ENCODE measurements around the gene C16orf82. TPM values are rescaled to one million over a fixed set of nuclear protein-coding genes. Genes with fewer than 3 reads are reported as not detected.

Gene C16orf82
- total and polyA plus RNA-seq, 9 of the 15 experiments (the other 6 are each of a cell fraction or from before 2014, with no cell fraction given) = not detected

- TF ChIP-seq E2F8 (IDR thresholded peaks at IDR 0.05; ENCODE audit: low read depth, partially characterized antibody) (no peak), ZNF589 (CRISPR knock-in tag; IDR thresholded peaks at IDR 0.05; ENCODE audit: low read depth) (no peak), MED1 (CRISPR knock-in tag; IDR thresholded peaks at IDR 0.05; ENCODE audit: borderline replicate concordance) (no peak)
These were observed 42.3 kb downstream of the C16orf82 start (continued) for GRCh38 chr16:27108826-27109665.

- WGBS (ENCODE audit: insufficient coverage, low coverage, missing lambda C conversion rate) = 18% methylated on average over 30 of the region's 61 CpGs
- no peaks in the 10 kb centered on the region for H4K20me1 ChIP-seq (replicated peaks; ENCODE audit: control insufficient read depth, insufficient read depth, low read length)
- in situ Hi-C loops (cut with MboI) = no loop called here
- no peaks in the 10 kb centered on the region; a peak in 2 of 5 replicates for H3K27me3 ChIP-seq (ENCODE audit: control insufficient read depth in 2 of 2, insufficient read depth in 2 of 2, low read length in 2 of 2)
- peak overlapping the region in 1 of 2 experiments; percentile 85; a peak in 2 of 4 replicates for H3K9ac ChIP-seq (ENCODE audit: insufficient read depth in 1 of 2, low read depth in 2 of 2, low read length in 2 of 2)
- intact Hi-C loops (cut with micrococcal nuclease) = loop anchor here (5.0 kb wide), 1 partner anchor 148 kb away; no protein-coding TSS in a partner anchor
- H3K4me2 ChIP-seq (ENCODE audit: insufficient read depth, low read length) = peak overlapping the region; percentile 73
- H2AFZ ChIP-seq (ENCODE audit: low read depth, low read length) = peak overlapping the region; percentile 58
- peaks cover 0 to 31% of the 10 kb centered on the region in 2 experiments; a peak in 4 of 5 replicates for H3K4me1 ChIP-seq (replicated peaks in 1 of 2; ENCODE audit: control insufficient read depth in 2 of 2, insufficient read depth in 2 of 2, low read length in 2 of 2)
- no peaks in the 10 kb centered on the region for H3K9me1 ChIP-seq (ENCODE audit: control insufficient read depth, insufficient read depth, low read length)
- CTCF ChIA-PET (ENCODE audit: low intra/inter-chr PET ratio) = interaction anchor here (0.6 to 1.3 kb wide), 6 partner anchors 27 to 1460 kb away, joined by 3 to 6 read pairs (median 3); no protein-coding TSS in a partner anchor
- H3K79me2 ChIP-seq (ENCODE audit: control insufficient read depth, insufficient read depth, low read length) = no peaks in the 10 kb centered on the region
- no peaks in the 10 kb centered on the region for H3K9me3 ChIP-seq (replicated peaks; ENCODE audit: control insufficient read depth, insufficient read depth, low read depth, low read length)
- H3K27ac ChIP-seq (ENCODE audit: extremely low read depth, low read depth, low read length) = no peak overlapping the region
- peak; percentile 83 to 94 (median 89) for DNase-seq (ENCODE audit: extremely low read depth in 1 of 4, low spot score in 3 of 4)
- H3K4me3 ChIP-seq = peak overlapping the region; percentile 28; the same call in 1 of the 2 replicates
- FAIRE-seq = no peak
- no peaks in the 10 kb centered on the region for H3K36me3 ChIP-seq (ENCODE audit: control insufficient read depth, insufficient read depth, low read length)
- POLR2A ChIA-PET = interaction anchor here (0.6 kb wide), 2 partner anchors 25 to 140 kb away, joined by 3 to 8 read pairs; no protein-coding TSS in a partner anchor
- peak; percentile 88 for ATAC-seq
- no TSS peak for BruUV-seq (replicated peaks)
- no peak for TF ChIP-seq FIP1L1 (IDR thresholded peaks at IDR 0.05; ENCODE audit: low read depth, low read length, poor library complexity, severe bottlenecking)
- TF ChIP-seq KLF16 (IDR thresholded peaks at IDR 0.05) = no peak
- TF ChIP-seq ILK (tag; IDR thresholded peaks at IDR 0.05; ENCODE audit: borderline replicate concordance, low read depth) = no peak
- TF ChIP-seq ZNF174 (CRISPR knock-in tag; IDR thresholded peaks at IDR 0.05) = no peak
- no peak for TF ChIP-seq TEAD1 (CRISPR knock-in tag; IDR thresholded peaks at IDR 0.05)
- TF ChIP-seq ZNF263 (CRISPR knock-in tag; IDR thresholded peaks at IDR 0.05; ENCODE audit: borderline replicate concordance) = no peak
- no peak for TF ChIP-seq ZC3H11A (IDR thresholded peaks at IDR 0.05; ENCODE audit: low read depth, low read length)
- TF ChIP-seq ARHGAP35 (IDR thresholded peaks at IDR 0.05; ENCODE audit: partially characterized antibody) = no peak
- no peak for TF ChIP-seq ZNF23 (CRISPR knock-in tag; IDR thresholded peaks at IDR 0.05)
These were observed 43.2 kb downstream of the C16orf82 start for GRCh38 chr16:27109666-27110523.
